ENCODE results near the gene ORC5.

DNA sequence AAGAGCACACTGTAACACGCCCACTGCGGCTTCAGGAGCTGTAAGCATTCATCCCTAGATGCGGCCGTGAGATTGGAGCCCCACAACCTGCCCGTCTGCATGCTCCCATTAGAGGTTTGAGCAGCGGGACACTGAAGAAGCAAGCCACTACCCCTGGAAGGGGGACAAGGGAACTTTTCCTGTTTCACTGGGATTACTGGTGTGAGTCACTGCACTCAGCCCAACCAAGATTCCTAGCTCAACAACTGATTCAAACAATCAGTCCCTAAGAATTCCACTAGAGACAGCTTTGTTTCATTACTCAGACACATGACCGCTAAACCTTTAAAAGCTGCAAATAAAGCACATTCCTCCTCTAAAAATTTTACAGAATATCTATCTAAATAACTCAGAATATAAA lies 69.8 kb downstream of the ORC5 start:
- TF ChIP-seq CTCF (IDR thresholded peaks at IDR 0.05) (no peak), POLR2A (IDR thresholded peaks at IDR 0.05) (no peak), POLR2AphosphoS5 (IDR thresholded peaks at IDR 0.05) (no peak), EP300 (IDR thresholded peaks at IDR 0.05) (no peak)
